ENCODE results near the gene DIPK1A.
A peak's percentile ranks its signal among the peaks of the same experiment; 100 is the strongest.

DIPK1A gene

DNA sequence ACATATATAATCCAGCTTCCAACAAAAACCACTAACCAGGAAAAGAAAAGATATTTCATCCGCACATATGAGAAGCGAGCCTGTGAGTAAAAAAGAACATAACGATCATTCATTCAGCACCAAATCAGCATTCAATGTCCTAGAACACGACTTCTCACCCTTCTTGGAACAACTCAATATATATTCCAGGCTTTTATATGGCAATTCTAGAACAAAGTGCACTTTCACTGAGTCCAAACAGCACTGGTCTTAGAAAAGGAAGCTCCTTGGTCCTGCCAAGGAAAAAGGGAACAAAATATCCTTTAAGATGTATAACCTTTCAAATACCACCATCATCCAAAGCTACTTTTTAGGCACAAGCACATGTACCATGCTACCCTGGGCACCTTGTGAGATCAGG is 84.9 kb downstream of the DIPK1A start:
- peak; percentile 68 for DNase-seq (ENCODE audit: low spot score)

GRCh38 chr1:92874987-92875386 is 86.3 kb downstream of the DIPK1A start:
- DNase-seq (ENCODE audit: low spot score), result no peak

GRCh38 chr1:92872719-92873118 is 88.5 kb downstream of the DIPK1A start:
- peak; percentile 67 for DNase-seq (ENCODE audit: low spot score)

DNA sequence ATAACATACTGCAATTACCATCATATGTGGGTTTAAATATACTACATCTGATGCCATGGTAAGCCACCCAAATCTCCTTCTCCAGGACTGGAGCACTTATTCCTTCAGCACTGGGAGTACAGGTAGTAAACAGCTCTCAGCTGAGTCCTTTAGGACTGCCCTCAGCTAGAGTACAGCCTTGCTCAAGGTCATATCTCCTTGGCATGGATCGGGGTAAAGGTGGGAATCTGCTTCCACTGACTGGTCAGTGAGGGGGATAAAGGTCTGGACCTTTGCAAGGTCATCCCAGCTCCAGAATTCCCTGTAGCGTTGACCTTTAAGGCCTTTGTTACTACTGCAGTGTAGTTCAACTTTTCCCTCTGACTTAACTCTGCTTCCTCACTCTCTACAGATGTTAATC is 90.7 kb downstream of the DIPK1A start:
- no peak for DNase-seq (ENCODE audit: low spot score)

DNA sequence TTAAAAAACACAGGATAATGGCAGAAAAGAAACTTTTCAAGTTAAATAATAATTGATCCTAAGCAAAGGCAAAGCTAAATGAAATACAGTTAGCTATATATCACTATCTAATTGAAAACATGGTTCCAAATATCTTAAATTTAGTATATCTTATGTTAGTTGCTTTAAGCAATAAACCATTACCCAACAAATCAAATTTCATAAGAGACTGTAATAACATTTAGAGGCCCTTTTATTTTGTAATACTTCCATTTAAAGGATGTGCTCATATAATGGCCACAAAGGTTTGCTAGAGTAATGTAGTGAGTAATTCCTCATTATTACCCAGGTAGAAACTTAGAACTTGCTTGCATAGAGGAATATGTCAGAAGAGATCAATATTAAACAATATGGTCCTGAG is 97.1 kb downstream of the DIPK1A start:
- DNase-seq (ENCODE audit: low spot score), result no peak

GRCh38 chr1:92862605-92863004 is 98.7 kb downstream of the DIPK1A start:
- no peak for DNase-seq (ENCODE audit: low spot score)

GRCh38 chr1:92859400-92860039 is 101.7 kb downstream of the DIPK1A start:
- DNase-seq (ENCODE audit: low spot score), result no peak

DNA sequence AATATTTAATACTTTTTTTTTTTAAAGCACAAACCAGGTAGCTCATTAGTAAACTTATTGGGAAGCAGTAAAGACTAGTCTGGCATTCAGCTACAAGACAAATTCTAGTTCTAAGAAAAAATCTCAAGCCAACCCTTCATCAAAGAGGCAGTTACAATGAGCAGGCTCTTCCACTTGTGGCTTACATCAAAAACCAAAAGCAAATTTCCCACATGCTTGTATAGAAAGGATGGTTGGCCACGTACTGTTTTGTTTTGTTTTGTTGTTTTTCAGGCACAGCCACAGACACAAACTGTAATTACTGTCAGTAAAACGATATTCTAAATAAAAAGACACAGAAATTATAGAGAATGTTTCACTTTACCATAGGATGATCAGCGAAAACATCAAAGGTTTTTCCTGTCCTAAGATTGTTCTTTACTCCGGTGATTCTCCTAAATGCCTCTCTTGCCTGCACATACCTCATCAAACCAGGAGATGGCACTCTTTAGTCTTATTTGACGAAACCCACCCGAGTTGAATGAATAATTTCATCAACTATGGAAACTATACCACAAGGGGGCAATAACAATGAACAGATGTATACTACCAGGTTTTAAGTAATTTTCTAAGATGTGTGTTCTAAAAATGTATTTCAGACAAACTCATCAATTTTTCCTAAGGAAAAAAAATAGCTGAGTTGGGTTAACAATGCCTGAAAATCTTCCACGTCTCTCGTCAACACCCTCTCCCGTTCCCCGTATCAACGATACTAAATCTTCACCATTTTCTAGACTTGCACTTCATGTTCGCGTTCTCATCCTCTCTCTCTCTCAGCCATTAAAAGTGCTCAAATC is 102.5 kb downstream of the DIPK1A start:
- DNase-seq (ENCODE audit: low spot score), result peak; percentile 91

- no peak for DNase-seq (ENCODE audit: low spot score)
Measured at GRCh38 chr1:92857817-92858216, 103.4 kb downstream of the DIPK1A start.

GRCh38 chr1:92855236-92855635 is 106.0 kb downstream of the DIPK1A start:
- no peak for DNase-seq (ENCODE audit: low spot score)

- no peak for DNase-seq (ENCODE audit: low spot score)
Measured at GRCh38 chr1:92854101-92854785, 107.0 kb downstream of the DIPK1A start.

DNA sequence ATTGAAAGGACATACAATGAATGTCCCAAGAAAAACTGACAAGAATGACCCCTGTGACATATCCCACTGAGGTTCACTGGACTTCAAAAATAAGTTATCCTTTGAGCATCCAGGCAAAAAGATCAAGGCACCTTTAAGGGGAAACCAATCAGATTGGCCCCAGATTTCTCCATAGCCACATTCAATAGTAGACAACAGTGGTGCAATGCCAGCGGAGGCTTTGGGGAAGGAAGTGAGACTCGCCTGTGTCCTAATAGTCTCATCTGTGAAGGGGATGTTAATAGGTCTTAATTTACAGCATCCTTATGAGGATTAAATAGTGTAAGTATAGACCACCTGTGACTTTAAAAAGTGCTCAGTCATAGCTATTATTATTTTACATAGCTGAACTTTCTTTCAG is 108.0 kb downstream of the DIPK1A start:
- DNase-seq (ENCODE audit: low spot score), result no peak

GRCh38 chr1:92851729-92852128 is 109.5 kb downstream of the DIPK1A start:
- DNase-seq (ENCODE audit: low spot score), result no peak

- no peak for DNase-seq (ENCODE audit: low spot score)
Measured at GRCh38 chr1:92850019-92850418, 111.2 kb downstream of the DIPK1A start.

DNA sequence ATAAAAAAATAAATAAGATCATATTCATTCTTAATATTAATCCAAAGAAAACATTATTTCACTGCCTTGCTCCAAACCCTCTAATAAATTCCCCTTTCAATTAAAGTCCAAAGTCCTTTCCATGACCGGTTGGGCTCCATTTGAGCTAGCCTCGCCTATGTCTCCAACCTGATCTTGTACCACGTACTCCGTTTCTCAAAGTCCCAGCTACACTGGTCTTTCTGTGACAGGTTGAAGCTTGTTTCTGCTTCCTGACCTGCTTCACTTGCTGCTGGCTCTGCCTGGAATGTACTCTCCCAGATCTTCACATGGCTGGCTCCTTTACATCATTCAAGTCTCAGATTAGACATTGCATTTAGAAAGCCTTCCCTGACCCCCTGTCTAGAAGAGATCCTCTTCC is 113.1 kb downstream of the DIPK1A start:
- no peak for DNase-seq (ENCODE audit: low spot score)

DNA sequence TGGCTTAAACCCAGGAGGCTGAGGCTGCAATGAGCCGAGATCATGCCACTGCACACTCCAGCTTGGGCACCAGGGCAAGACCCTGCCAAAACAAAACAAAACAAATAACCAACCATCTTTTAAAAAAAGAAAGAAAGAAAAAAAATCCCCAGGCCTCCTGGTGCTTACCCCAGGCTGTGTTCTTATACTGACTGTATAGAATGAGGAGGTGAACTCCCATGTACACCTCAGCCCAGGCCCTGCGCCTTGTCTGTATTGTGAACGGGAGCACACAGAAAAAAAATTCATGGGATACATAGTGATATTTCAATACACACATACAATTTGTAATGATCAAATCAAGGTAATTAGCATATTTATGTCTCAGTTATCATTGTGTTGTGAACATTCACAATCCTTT is 115.4 kb downstream of the DIPK1A start:
- no peak for DNase-seq (ENCODE audit: low spot score)

DNA sequence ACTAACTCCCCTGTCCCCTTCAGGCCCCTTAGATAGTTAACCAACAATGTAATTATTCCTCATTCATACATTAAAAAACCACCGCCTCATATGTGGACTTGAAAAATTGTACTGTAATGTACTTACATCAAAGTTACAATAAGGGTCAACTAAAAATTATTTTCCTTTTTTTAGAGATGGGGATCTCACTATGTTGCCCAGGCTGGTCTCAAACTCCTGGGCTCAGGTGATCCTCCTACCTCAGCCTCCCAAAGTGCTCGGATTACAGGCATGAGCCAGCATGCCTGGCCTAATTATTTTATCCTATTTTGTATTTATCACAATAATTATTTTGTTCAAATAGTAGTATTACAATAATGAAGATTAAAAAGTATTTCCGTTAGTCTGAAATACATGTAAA is 116.8 kb downstream of the DIPK1A start:
- DNase-seq (ENCODE audit: low spot score), result no peak

GRCh38 chr1:92843429-92844352 is 117.6 kb downstream of the DIPK1A start:
- no peak for DNase-seq (ENCODE audit: low spot score)

GRCh38 chr1:92843046-92843423 is 118.2 kb downstream of the DIPK1A start:
- no peak for DNase-seq (ENCODE audit: low spot score)

- DNase-seq (ENCODE audit: low spot score), result no peak
Measured at GRCh38 chr1:92842082-92843045, 118.9 kb downstream of the DIPK1A start.

DNA sequence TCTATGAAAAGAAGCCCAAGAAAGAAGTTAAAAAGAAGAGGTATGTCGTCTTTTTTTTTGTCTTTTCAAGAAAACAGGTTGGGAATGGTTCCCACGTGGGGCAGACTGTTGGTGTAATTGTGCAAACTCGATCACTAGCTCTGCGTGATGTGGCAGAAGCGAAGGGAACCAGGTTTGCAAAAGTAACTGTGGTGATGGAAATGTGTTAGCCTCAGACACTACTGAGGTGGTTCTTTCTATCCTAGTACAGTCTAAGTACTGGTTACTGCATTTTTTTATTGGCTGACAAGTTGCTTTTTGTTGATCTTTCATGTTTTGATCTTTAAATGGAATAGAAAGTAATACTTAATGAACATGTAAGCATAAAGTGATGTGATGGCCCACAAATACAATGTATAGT is 120.7 kb downstream of the DIPK1A start:
- no peak for DNase-seq (ENCODE audit: low spot score)

All from globus pallidus (tissue), 1 donor.